Cardiac muscle cell (in vitro differentiated cells and primary cell): ENCODE data around the gene P2RX7. TPM values are rescaled to one million over a fixed set of nuclear protein-coding genes. Genes with fewer than 3 reads are reported as not detected.

Source experiments
- DNase-seq, 2 donors: peaks; one replicate each; pipeline versions ENCODE4 v3.0.0 to v3.0.0-alpha.2; 2010 to 2017; ENCODE audit warnings: low read depth in 1 of 2, low spot score in 1 of 2
- H3K27ac ChIP-seq: fragments of 200-600 bp; sonication (generic); 2 replicates; pipeline ENCODE4 v1.5.1; 2016
- H3K27me3 ChIP-seq: fragments of 200-600 bp; sonication (generic); 2 replicates; pipeline ENCODE4 v1.6.0; 2016; ENCODE audit warnings: control low read depth
- H3K36me3 ChIP-seq: fragments of 200-600 bp; sonication (generic); 2 replicates; pipeline ENCODE4 v1.5.1; 2016; ENCODE audit warnings: control low read depth
- H3K4me1 ChIP-seq: fragments of 200-600 bp; sonication (generic); 2 replicates; pipeline ENCODE4 v1.8.1; 2017; ENCODE audit warnings: low read depth, mild to moderate bottlenecking, mixed run types
- H3K4me3 ChIP-seq: fragments of 200-600 bp; sonication (generic); 2 replicates; pipeline ENCODE4 v1.5.1; 2016; ENCODE audit warnings: mild to moderate bottlenecking
- H3K9me3 ChIP-seq: fragments of 200-600 bp; sonication (generic); 2 replicates; pipeline ENCODE4 v1.5.1; 2017; ENCODE audit warnings: low read depth, mild to moderate bottlenecking, control low read depth
- CTCF ChIP-seq: IDR thresholded peaks from 2 replicates; pipeline ENCODE4 v1.5.1; 2012; ENCODE audit warnings: low read depth, mild to moderate bottlenecking, low read length
- polyA plus RNA-seq: library from polyadenylated mRNA; unstranded; fragments of >200 nt; fragmentation: Nextera tagmentation; extraction: Ambion mirVana; gene quantifications from 2 replicates; pipeline ENCODE4 v1.2.1, GENCODE V29; 2016
- total RNA-seq: library from RNA; depleted of rRNA; stranded (reverse); fragments of >200 nt; gene quantifications from 2 replicates; pipeline ENCODE4 v1.2.3, GENCODE V29; 2016

P2RX7 gene
- total and polyA plus RNA-seq, 2 experiments from 2014 or later = 0.03 to 0.65 TPM

GRCh38 chr12:121209221-121209620, 76.5 kb downstream of the P2RX7 start:
- Histone ChIP-seq H3K36me3 (no peaks in the 10 kb centered on the region), H3K4me3 (no peak overlapping the region), H3K27ac (no peak overlapping the region), H3K27me3 (no peaks in the 10 kb centered on the region), H3K4me1 (no peaks in the 10 kb centered on the region), H3K9me3 (no peaks in the 10 kb centered on the region)
- DNase-seq = no peak
- TF ChIP-seq CTCF = no peak

- DNase-seq = peak; percentile 74 to 85
- no peaks in the 10 kb centered on the region for H3K36me3 ChIP-seq
- H3K27ac ChIP-seq = peak within 1 kb of the TSS; percentile 1
- H3K4me3 ChIP-seq = peak within 1 kb of the TSS; percentile 68
- peaks cover 3% of the 10 kb centered on the region for H3K4me1 ChIP-seq
- peak; percentile 26 for TF ChIP-seq CTCF
- H3K9me3 ChIP-seq = no peaks in the 10 kb centered on the region
- no peaks in the 10 kb centered on the region for H3K27me3 ChIP-seq
Observed at GRCh38 chr12:121209624-121210572, 77.2 kb downstream of the P2RX7 start, which contains the start of gene P2RX4. P2RX4 (plus strand) TSS chr12:121210129; CDS start chr12:121210165, 36 bp downstream.

GRCh38 chr12:121212875-121213274, 80.2 kb downstream of the P2RX7 start:
- H3K27me3 ChIP-seq = no peaks in the 10 kb centered on the region
- no peaks in the 10 kb centered on the region for H3K36me3 ChIP-seq
- H3K9me3 ChIP-seq = no peaks in the 10 kb centered on the region
- H3K4me1 ChIP-seq = peaks cover 5% of the 10 kb centered on the region
- DNase-seq = no peak
- H3K4me3 ChIP-seq = no peak overlapping the region
- no peak overlapping the region for H3K27ac ChIP-seq
- TF ChIP-seq CTCF = no peak

- Histone ChIP-seq H3K27me3 (no peaks in the 10 kb centered on the region), H3K4me1 (peaks cover 5% of the 10 kb centered on the region), H3K4me3 (no peak overlapping the region), H3K36me3 (no peaks in the 10 kb centered on the region), H3K9me3 (no peaks in the 10 kb centered on the region), H3K27ac (no peak overlapping the region)
- DNase-seq = peak in 1 of 2 donors; percentile 78
- TF ChIP-seq CTCF = no peak
Observed at GRCh38 chr12:121214166-121214777, 81.6 kb downstream of the P2RX7 start.

- Histone ChIP-seq H3K4me1 (peaks cover 5% of the 10 kb centered on the region), H3K36me3 (no peaks in the 10 kb centered on the region), H3K4me3 (no peak overlapping the region), H3K27me3 (no peaks in the 10 kb centered on the region), H3K27ac (no peak overlapping the region), H3K9me3 (no peaks in the 10 kb centered on the region)
- peak in 1 of 2 donors; percentile 85 for DNase-seq
- no peak for TF ChIP-seq CTCF
Observed at GRCh38 chr12:121214855-121215745, 82.4 kb downstream of the P2RX7 start.
